Kidney (tissue), 14 donors: ENCODE measurements around the gene RASA3. TPM values are rescaled to one million over a fixed set of nuclear protein-coding genes. Genes with fewer than 3 reads are reported as not detected.

Experiments used
- DNase-seq, 5 donors: peaks; one replicate each; pipeline ENCODE4 v3.0.0-alpha.2; 2013 to 2020
- FAIRE-seq: peaks from 2 replicates; lab custom pipeline; 2012; peaks lifted over from hg19 to GRCh38; lab: Jason Lieb, UNC
- H3K27ac ChIP-seq, 2 donors: one replicate each; pipeline ENCODE4 v1.7.0; 2013; ENCODE audit warnings: low read depth in 2 of 2, low read length in 2 of 2, inconsistent platforms in 1 of 2
- H3K27me3 ChIP-seq: one replicate; pipeline ENCODE4 v1.7.1; 2013; ENCODE audit warnings: low read length, inconsistent platforms; ENCODE audit not compliant: control insufficient read depth, insufficient read depth
- H3K36me3 ChIP-seq, 3 donors: one replicate each; pipeline versions ENCODE4 v1.7.0 to v1.7.1; 2013; ENCODE audit warnings: low read length in 3 of 3, control low read depth in 1 of 3, inconsistent platforms in 1 of 3; ENCODE audit not compliant: insufficient read depth in 3 of 3, control insufficient read depth in 2 of 3
- H3K4me1 ChIP-seq, 3 donors: one replicate each; pipeline versions ENCODE4 v1.7.0 to v1.7.1; 2013; ENCODE audit warnings: low read length in 3 of 3, inconsistent platforms in 1 of 3, low read depth in 1 of 3; ENCODE audit not compliant: control insufficient read depth in 2 of 3, insufficient read depth in 2 of 3
- H3K4me3 ChIP-seq, 3 donors: one replicate each; pipeline versions ENCODE4 v1.7.0 to v1.8.1; 2013; ENCODE audit warnings: low read length in 3 of 3, control low read depth in 1 of 3, inconsistent platforms in 1 of 3
- H3K9ac ChIP-seq, 3 donors: one replicate each; pipeline versions ENCODE4 v1.7.0 to v1.7.1; 2013; ENCODE audit warnings: low read length in 3 of 3, control low read depth in 1 of 3, inconsistent platforms in 1 of 3
- H3K9me3 ChIP-seq, 3 donors: one replicate each; pipeline versions ENCODE4 v1.7.0 to v1.7.1; 2013; ENCODE audit warnings: low read length in 3 of 3, control low read depth in 1 of 3, inconsistent platforms in 1 of 3; ENCODE audit not compliant: control insufficient read depth in 2 of 3, insufficient read depth in 1 of 3
- CTCF ChIP-seq: IDR thresholded peaks from 3 replicates; pipeline ENCODE4 v1.5.1; 2012; ENCODE audit warnings: mild to moderate bottlenecking, moderate library complexity, borderline replicate concordance; ENCODE audit not compliant: insufficient read depth; ENCODE audit errors: extremely low read depth
- intact Hi-C: fragments of 100-400 bp; cut with DNase I; formaldehyde crosslinking; loops from one replicate; pipeline ENCODE4 v1.11.1; 2022
- polyA plus RNA-seq: library from polyadenylated mRNA; stranded (reverse); fragments of 350-450 nt; fragmentation: Illumina TruSeq; extraction: RNeasy Lipid Tissue Mini Kit (QIAGEN cat#74804); gene quantifications from one replicate; pipeline ENCODE4 v1.2.3, GENCODE V29; 2014; ENCODE audit warnings: low read depth, low replicate concordance; ENCODE audit not compliant: insufficient read depth
- total RNA-seq: library from RNA; stranded (reverse); fragmentation: NEBNext Ultra II Directional; extraction: Animal tissue kit (Norgen Biotek cat#: 25700); gene quantifications from one replicate; pipeline ENCODE4 v1.2.1, GENCODE V29; 2021
- donor health status: control.
- donor health status: control.
- donor health status: control.
- donor health status: control.
- donor health status: control.
- donor health status: DM: yes; HTN: yes; CAD: no.
- donor health status: Normal renal cell carcinoma (clear cell type).

Gene RASA3
- total and polyA plus RNA-seq, 2 donors from 2014 or later: 4.2 to 28.8 TPM

GRCh38 chr13:114045113-114045735, 87.2 kb downstream of the RASA3 start:
- FAIRE-seq (no peak), DNase-seq (no peak)
- Histone ChIP-seq H3K36me3 (no peaks in the 10 kb centered on the region), H3K27me3 (no peaks in the 10 kb centered on the region), H3K9ac (no peak overlapping the region), H3K4me1 (peaks cover 0 to 6% (median 4%) of the 10 kb centered on the region in 3 donors), H3K4me3 (no peak overlapping the region), H3K27ac (peak overlapping the region in 1 of 2 donors; percentile 69), H3K9me3 (no peaks in the 10 kb centered on the region)
- TF ChIP-seq CTCF: no peak
- intact Hi-C loops: no loop called here

- Histone ChIP-seq H3K27me3 (no peaks in the 10 kb centered on the region), H3K4me3 (no peak overlapping the region), H3K27ac (no peak overlapping the region), H3K4me1 (peaks cover 0 to 6% (median 4%) of the 10 kb centered on the region in 3 donors), H3K9ac (no peak overlapping the region), H3K36me3 (no peaks in the 10 kb centered on the region), H3K9me3 (no peaks in the 10 kb centered on the region)
- FAIRE-seq (no peak), DNase-seq (peak in 3 of 5 donors; percentile 43 to 84 (median 64))
- intact Hi-C loops: no loop called here
- no peak for TF ChIP-seq CTCF
Observed at GRCh38 chr13:114044486-114044885, 87.9 kb downstream of the RASA3 start.

- H3K4me1 ChIP-seq: peaks cover 0 to 6% (median 4%) of the 10 kb centered on the region in 3 donors
- no peak overlapping the region for H3K4me3 ChIP-seq
- intact Hi-C loops: no loop called here
- no peaks in the 10 kb centered on the region for H3K36me3 ChIP-seq
- no peak for TF ChIP-seq CTCF
- H3K27ac ChIP-seq: no peak overlapping the region
- FAIRE-seq (no peak), DNase-seq (peak in 1 of 5 donors; percentile 46)
- no peaks in the 10 kb centered on the region for H3K9me3 ChIP-seq
- no peaks in the 10 kb centered on the region for H3K27me3 ChIP-seq
- no peak overlapping the region for H3K9ac ChIP-seq
Observed at GRCh38 chr13:114043421-114044053, 88.9 kb downstream of the RASA3 start.
